ENCODE measurements around the gene VILL. TPM values are rescaled to one million over a fixed set of nuclear protein-coding genes. Genes with fewer than 3 reads are reported as not detected.
"Not testable (repeated sequence)": the region's sequence is repeated elsewhere in the genome, so short reads cannot be mapped to it uniquely, and the experiment has no call there.

Gene VILL
- total RNA-seq, 1 experiment from 2014 or later = 7.1 TPM

- in situ Hi-C loops (cut with HindIII; ENCODE audit: low sequenced_read_pairs) = no loop called here
- DNase-seq (ENCODE audit: low spot score) = no peak
Measured at GRCh38 chr3:37961622-37962431, 28.8 kb upstream of the VILL start.

- DNase-seq (ENCODE audit: low spot score) = no peak
- in situ Hi-C loops (cut with HindIII; ENCODE audit: low sequenced_read_pairs) = no loop called here
Measured at GRCh38 chr3:37963016-37963415, 27.6 kb upstream of the VILL start.

- no peak for DNase-seq (ENCODE audit: low spot score)
- in situ Hi-C loops (cut with HindIII; ENCODE audit: low sequenced_read_pairs) = no loop called here
Measured at GRCh38 chr3:37963635-37964034, 27.0 kb upstream of the VILL start.

- DNase-seq (ENCODE audit: low spot score) = no peak
- in situ Hi-C loops (cut with HindIII; ENCODE audit: low sequenced_read_pairs) = no loop called here
Measured at GRCh38 chr3:37964146-37964545, 26.4 kb upstream of the VILL start.

- DNase-seq (ENCODE audit: low spot score) = no peak
- in situ Hi-C loops (cut with HindIII; ENCODE audit: low sequenced_read_pairs) = no loop called here
Measured at GRCh38 chr3:37964716-37965115, 25.9 kb upstream of the VILL start.

GRCh38 chr3:37967260-37967881 lies 23.2 kb upstream of the VILL start:
- DNase-seq (ENCODE audit: low spot score) = no peak
- in situ Hi-C loops (cut with HindIII; ENCODE audit: low sequenced_read_pairs) = no loop called here

GRCh38 chr3:37968199-37968598 lies 22.4 kb upstream of the VILL start:
- no peak for DNase-seq (ENCODE audit: low spot score)
- in situ Hi-C loops (cut with HindIII; ENCODE audit: low sequenced_read_pairs) = no loop called here

- in situ Hi-C loops (cut with HindIII; ENCODE audit: low sequenced_read_pairs) = no loop called here
Measured at GRCh38 chr3:37968813-37969595, 21.6 kb upstream of the VILL start.

GRCh38 chr3:37969596-37970100 lies 20.9 kb upstream of the VILL start:
- DNase-seq (ENCODE audit: low spot score) = peak; percentile 80
- in situ Hi-C loops (cut with HindIII; ENCODE audit: low sequenced_read_pairs) = no loop called here

More at GRCh38 chr3:37968813-37969595, 21.6 kb upstream of the VILL start:
- DNase-seq (ENCODE audit: low spot score) = peak; percentile 62

- no peak for DNase-seq (ENCODE audit: low spot score)
- in situ Hi-C loops (cut with HindIII; ENCODE audit: low sequenced_read_pairs) = no loop called here
Measured at GRCh38 chr3:37970802-37971201, 19.8 kb upstream of the VILL start.

- in situ Hi-C loops (cut with HindIII; ENCODE audit: low sequenced_read_pairs) = no loop called here
- peak; percentile 87 for DNase-seq (ENCODE audit: low spot score)
Measured at GRCh38 chr3:37971467-37971866, 19.1 kb upstream of the VILL start.

GRCh38 chr3:37972056-37972455 lies 18.5 kb upstream of the VILL start:
- in situ Hi-C loops (cut with HindIII; ENCODE audit: low sequenced_read_pairs); DNase-seq (ENCODE audit: low spot score): not testable (repeated sequence)

- peak; percentile 98 for DNase-seq (ENCODE audit: low spot score)
Measured at GRCh38 chr3:37973246-37974054, 17.1 kb upstream of the VILL start.

GRCh38 chr3:37974121-37975083 lies 16.2 kb upstream of the VILL start:
- peak; percentile 57 for DNase-seq (ENCODE audit: low spot score)

More at GRCh38 chr3:37973246-37974054, 17.1 kb upstream of the VILL start:
- in situ Hi-C loops (cut with HindIII; ENCODE audit: low sequenced_read_pairs) = no loop called here

GRCh38 chr3:37979541-37980461 lies 10.8 kb upstream of the VILL start:
- DNase-seq (ENCODE audit: low spot score) = no peak
- in situ Hi-C loops (cut with HindIII; ENCODE audit: low sequenced_read_pairs) = no loop called here

More at GRCh38 chr3:37974121-37975083, 16.2 kb upstream of the VILL start:
- in situ Hi-C loops (cut with HindIII; ENCODE audit: low sequenced_read_pairs) = no loop called here

GRCh38 chr3:37980462-37981347 lies 9.9 kb upstream of the VILL start:
- no peak for DNase-seq (ENCODE audit: low spot score)
- in situ Hi-C loops (cut with HindIII; ENCODE audit: low sequenced_read_pairs) = no loop called here
